Cardiac fibroblast (primary cell): Measurements from ENCODE around the gene KRT17.
"Not testable (repeated sequence)": the region's sequence is repeated elsewhere in the genome, so short reads cannot be mapped to it uniquely, and the experiment has no call there.

Source experiments
- DNase-seq, 2 donors: peaks; one replicate each; pipeline versions ENCODE4 v3.0.0 to v3.0.0-alpha.2; 2010; ENCODE audit warnings: low read depth in 2 of 2
- H3K4me3 ChIP-seq, 2 donors: replicated peaks in 1 of 2; 1 replicate in 1 of 2; 2 replicates in 1 of 2; pipeline ENCODE4 v1.5.1; 2011; ENCODE audit warnings: low read depth in 2 of 2, low read length in 2 of 2, mild to moderate bottlenecking in 2 of 2, moderate library complexity in 1 of 2
- CTCF ChIP-seq: IDR thresholded peaks from one replicate; pipeline ENCODE4 v1.5.1; 2011; ENCODE audit warnings: low read depth, mild to moderate bottlenecking, low read length, inconsistent platforms

Gene KRT17

GRCh38 chr17:41613277-41614082 lies 10.9 kb downstream of the KRT17 start:
- no peak for TF ChIP-seq CTCF
- no peak for DNase-seq
- no peak overlapping the region for H3K4me3 ChIP-seq

GRCh38 chr17:41612376-41613160 lies 11.8 kb downstream of the KRT17 start, which contains the start of gene KRT16:
TSS of gene KRT16 (minus strand) at chr17:41612767. CDS start at chr17:41612688, 79 bp downstream.
- not testable (repeated sequence) for DNase-seq, H3K4me3 ChIP-seq

- no peak for TF ChIP-seq CTCF
- no peak overlapping the region for H3K4me3 ChIP-seq
- DNase-seq = no peak
These were observed 13.3 kb downstream of the KRT17 start for GRCh38 chr17:41610965-41611640.

- not testable (repeated sequence) for H3K4me3 ChIP-seq, DNase-seq
- peak; percentile 18 for TF ChIP-seq CTCF
These were observed 14.3 kb downstream of the KRT17 start for GRCh38 chr17:41610061-41610517.

- not testable (repeated sequence) for H3K4me3 ChIP-seq, DNase-seq
These were observed 17.4 kb downstream of the KRT17 start for GRCh38 chr17:41606930-41607329.

- no peak for TF ChIP-seq CTCF
- no peak overlapping the region for H3K4me3 ChIP-seq
- no peak for DNase-seq
These were observed 21.9 kb downstream of the KRT17 start for GRCh38 chr17:41602524-41602923.

- no peak for TF ChIP-seq CTCF
- DNase-seq = no peak
- H3K4me3 ChIP-seq = no peak overlapping the region
These were observed 24.1 kb downstream of the KRT17 start for GRCh38 chr17:41600318-41600717.
